ENCODE measurements around the gene RANBP9.

The RANBP9 gene

GRCh38 chr6:13593720-13594119 lies 117.9 kb downstream of the RANBP9 start:
- no peak for DNase-seq

- DNase-seq: no peak
These were observed 118.5 kb downstream of the RANBP9 start for GRCh38 chr6:13593103-13593502.

- DNase-seq: no peak
These were observed 120.3 kb downstream of the RANBP9 start for GRCh38 chr6:13591205-13591921.

- no peak for DNase-seq
These were observed 121.0 kb downstream of the RANBP9 start for GRCh38 chr6:13590574-13591153.

- DNase-seq: no peak
These were observed 121.8 kb downstream of the RANBP9 start for GRCh38 chr6:13589801-13590200.

GRCh38 chr6:13586603-13587542 lies 124.8 kb downstream of the RANBP9 start:
- DNase-seq: no peak

GRCh38 chr6:13581700-13582229 lies 129.9 kb downstream of the RANBP9 start:
- no peak for DNase-seq

GRCh38 chr6:13579911-13580310 lies 131.7 kb downstream of the RANBP9 start:
- no peak for DNase-seq

- DNase-seq: no peak
These were observed 133.7 kb downstream of the RANBP9 start for GRCh38 chr6:13577926-13578325.

- no peak for DNase-seq
These were observed 135.6 kb downstream of the RANBP9 start for GRCh38 chr6:13576017-13576416.

- no peak for DNase-seq
These were observed 136.3 kb downstream of the RANBP9 start for GRCh38 chr6:13575377-13575775.

GRCh38 chr6:13574571-13575376 lies 136.9 kb downstream of the RANBP9 start, which contains the start of gene SIRT5:
TSS of gene SIRT5 (plus strand) at chr6:13574601. CDS start at chr6:13584111, 9,510 bp downstream.
- DNase-seq: peak; percentile 72

GRCh38 chr6:13574149-13574570 lies 137.5 kb downstream of the RANBP9 start:
- peak; percentile 97 for DNase-seq

GRCh38 chr6:13573669-13574110 lies 137.9 kb downstream of the RANBP9 start:
- no peak for DNase-seq

GRCh38 chr6:13572951-13573654 lies 138.5 kb downstream of the RANBP9 start:
- DNase-seq: no peak

GRCh38 chr6:13572240-13572639 lies 139.4 kb downstream of the RANBP9 start:
- no peak for DNase-seq

Measured in NCI-H2171 (cell line).